Measurements from ENCODE around the gene TAT. TPM values are rescaled to one million over a fixed set of nuclear protein-coding genes. Genes with fewer than 3 reads are reported as not detected.
A peak's percentile ranks its signal among the peaks of the same experiment; 100 is the strongest.

Gene TAT
- total and polyA plus RNA-seq, 4 donors: 10.6 to 540 (median 433) TPM

GRCh38 chr16:71609066-71609465, 32.2 kb upstream of the TAT start:
- Histone ChIP-seq H3K4me1 (ENCODE audit: control insufficient read depth in 4 of 4, insufficient read depth in 4 of 4, low read length in 3 of 4) (peaks cover 1 to 11% (median 8%) of the 10 kb centered on the region in 4 donors), H3K9ac (ENCODE audit: low read depth in 1 of 2, low read length in 2 of 2) (no peak overlapping the region), H3K9me3 (ENCODE audit: control insufficient read depth in 4 of 4, low read length in 3 of 4) (no peaks in the 10 kb centered on the region), H3K27ac (ENCODE audit: low read depth in 1 of 2, low read length in 2 of 2) (no peak overlapping the region), H3K36me3 (ENCODE audit: control insufficient read depth in 4 of 4, insufficient read depth in 3 of 4, low read depth in 1 of 4, low read length in 3 of 4) (no peaks in the 10 kb centered on the region), H3K4me3 (ENCODE audit: low read depth in 1 of 3, low read length in 3 of 3) (no peak overlapping the region), H3K27me3 (ENCODE audit: control insufficient read depth in 4 of 4, insufficient read depth in 4 of 4, low read length in 3 of 4) (no peaks in the 10 kb centered on the region)
- no peak for TF ChIP-seq NR2F2 (IDR thresholded peaks at IDR 0.05)
- no peak for TF ChIP-seq CTCF (IDR thresholded peaks at IDR 0.05; ENCODE audit: low read depth, low read length, missing input control)
- no peak for TF ChIP-seq ZBTB33 (IDR thresholded peaks at IDR 0.05)
- no peak for TF ChIP-seq HNF4G (IDR thresholded peaks at IDR 0.05)
- TF ChIP-seq YY1 (IDR thresholded peaks at IDR 0.05): no peak
- TF ChIP-seq EGR1 (IDR thresholded peaks at IDR 0.05; ENCODE audit: low read depth in 2 of 2): no peak
- no peak for TF ChIP-seq MAX (IDR thresholded peaks at IDR 0.05)
- TF ChIP-seq TAF1 (conservative IDR thresholded peaks at IDR 0.05): no peak
- no peak for TF ChIP-seq REST (IDR thresholded peaks at IDR 0.05)
- TF ChIP-seq SP1 (IDR thresholded peaks at IDR 0.05): no peak
- no peak for TF ChIP-seq FOXA1 (IDR thresholded peaks at IDR 0.05)
- TF ChIP-seq ATF3 (IDR thresholded peaks at IDR 0.05): no peak
- no peak for TF ChIP-seq GABPA (IDR thresholded peaks at IDR 0.05 in 1 of 2, conservative IDR thresholded peaks at IDR 0.05 in 1 of 2)
- TF ChIP-seq RAD21 (IDR thresholded peaks at IDR 0.05): no peak
- no peak for TF ChIP-seq HNF4A (conservative IDR thresholded peaks at IDR 0.05)
- no peak for TF ChIP-seq FOXA2 (IDR thresholded peaks at IDR 0.05)
- 62% methylated on average over 2 of the region's 2 CpGs for WGBS
- DNase-seq (ENCODE audit: low spot score): no peak

- peak overlapping the region; percentile 77 to 82 for H3K27ac ChIP-seq (ENCODE audit: low read depth in 1 of 2, low read length in 2 of 2)
- TF ChIP-seq SP1 (IDR thresholded peaks at IDR 0.05) (peak; percentile 91), ATF3 (IDR thresholded peaks at IDR 0.05) (peak; percentile 66), YY1 (IDR thresholded peaks at IDR 0.05) (peak; percentile 78), FOXA1 (IDR thresholded peaks at IDR 0.05) (peak; percentile 70), RAD21 (IDR thresholded peaks at IDR 0.05) (peak; percentile 74 to 78), NR2F2 (IDR thresholded peaks at IDR 0.05) (no peak), HNF4A (conservative IDR thresholded peaks at IDR 0.05) (peak; percentile 71 to 85), ZBTB33 (IDR thresholded peaks at IDR 0.05) (peak; percentile 30), TAF1 (conservative IDR thresholded peaks at IDR 0.05) (no peak), EGR1 (IDR thresholded peaks at IDR 0.05; ENCODE audit: low read depth in 2 of 2) (no peak), HNF4G (IDR thresholded peaks at IDR 0.05) (no peak), FOXA2 (IDR thresholded peaks at IDR 0.05) (peak; percentile 50), REST (IDR thresholded peaks at IDR 0.05) (no peak)
Observed at GRCh38 chr16:71600822-71601221, 23.9 kb upstream of the TAT start.

More at GRCh38 chr16:71600822-71601221, 23.9 kb upstream of the TAT start:
- Histone ChIP-seq H3K4me3 (ENCODE audit: low read depth in 1 of 3, low read length in 3 of 3) (no peak overlapping the region), H3K36me3 (ENCODE audit: control insufficient read depth in 4 of 4, insufficient read depth in 3 of 4, low read depth in 1 of 4, low read length in 3 of 4) (no peaks in the 10 kb centered on the region), H3K4me1 (ENCODE audit: control insufficient read depth in 4 of 4, insufficient read depth in 4 of 4, low read length in 3 of 4) (peaks cover 2 to 12% (median 7%) of the 10 kb centered on the region in 4 donors), H3K9me3 (ENCODE audit: control insufficient read depth in 4 of 4, low read length in 3 of 4) (no peaks in the 10 kb centered on the region), H3K27me3 (ENCODE audit: control insufficient read depth in 4 of 4, insufficient read depth in 4 of 4, low read length in 3 of 4) (no peaks in the 10 kb centered on the region), H3K9ac (ENCODE audit: low read depth in 1 of 2, low read length in 2 of 2) (no peak overlapping the region)
- WGBS: 33% methylated on average over 8 of the region's 8 CpGs
- no peak for DNase-seq (ENCODE audit: low spot score)

Measured in liver (tissue), 9 donors.